ENCODE results near the gene SLC38A1. TPM values are rescaled to one million over a fixed set of nuclear protein-coding genes. Genes with fewer than 3 reads are reported as not detected.

The SLC38A1 gene
- total RNA-seq, 4 donors from 2014 or later: 173 to 200 (median 193) TPM

- Histone ChIP-seq H3K9me3 (no peaks in the 10 kb centered on the region), H3K27ac (replicated peaks in 1 of 4) (no peak overlapping the region), H3K4me1 (peaks cover 4 to 62% (median 56%) of the 10 kb centered on the region in 4 donors), H3K36me3 (peaks cover 0 to 4% (median 0%) of the 10 kb centered on the region in 4 donors), H3K4me3 (no peak overlapping the region), H3K27me3 (no peaks in the 10 kb centered on the region)
- TF ChIP-seq EP300 (IDR thresholded peaks at IDR 0.05) (no peak), POLR2A (IDR thresholded peaks at IDR 0.05; ENCODE audit: low read depth) (no peak), POLR2AphosphoS5 (IDR thresholded peaks at IDR 0.05) (no peak), CTCF (IDR thresholded peaks at IDR 0.05) (no peak)
- DNase-seq (ENCODE audit: extremely low spot score): no peak
- intact Hi-C loops (cut with DNase I): no loop called here
- 84% methylated on average over 5 of the region's 5 CpGs for WGBS
These were observed 37.9 kb downstream of the SLC38A1 start for GRCh38 chr12:46230983-46231382.

- no peak for DNase-seq (ENCODE audit: extremely low spot score)
- Histone ChIP-seq H3K4me3 (no peak overlapping the region), H3K27me3 (no peaks in the 10 kb centered on the region), H3K36me3 (peaks cover 0 to 4% (median 0%) of the 10 kb centered on the region in 4 donors), H3K9me3 (no peaks in the 10 kb centered on the region), H3K4me1 (peaks cover 0 to 65% (median 56%) of the 10 kb centered on the region in 4 donors), H3K27ac (replicated peaks in 1 of 4) (no peak overlapping the region)
- TF ChIP-seq CTCF (IDR thresholded peaks at IDR 0.05) (no peak), EP300 (IDR thresholded peaks at IDR 0.05) (no peak), POLR2A (IDR thresholded peaks at IDR 0.05; ENCODE audit: low read depth) (no peak), POLR2AphosphoS5 (IDR thresholded peaks at IDR 0.05) (no peak)
- WGBS: 94% methylated on average over 2 of the region's 2 CpGs
- intact Hi-C loops (cut with DNase I): no loop called here
These were observed 38.5 kb downstream of the SLC38A1 start for GRCh38 chr12:46230306-46230705.

- H3K9me3 ChIP-seq: no peaks in the 10 kb centered on the region
- no peak for TF ChIP-seq CTCF (IDR thresholded peaks at IDR 0.05)
- no peak for TF ChIP-seq POLR2A (IDR thresholded peaks at IDR 0.05; ENCODE audit: low read depth)
- no peak for TF ChIP-seq EP300 (IDR thresholded peaks at IDR 0.05)
- TF ChIP-seq POLR2AphosphoS5 (IDR thresholded peaks at IDR 0.05): no peak
- no peak for DNase-seq (ENCODE audit: extremely low spot score)
- peak overlapping the region; percentile 12 to 50 (median 35) for H3K27ac ChIP-seq (replicated peaks in 1 of 4)
- intact Hi-C loops (cut with DNase I): no loop called here
- no peaks in the 10 kb centered on the region for H3K27me3 ChIP-seq
- 71% methylated on average over 2 of the region's 2 CpGs for WGBS
- peaks cover 9 to 80% (median 72%) of the 10 kb centered on the region in 4 donors for H3K4me1 ChIP-seq
- H3K36me3 ChIP-seq: peaks cover 0 to 4% (median 0%) of the 10 kb centered on the region in 4 donors
- no peak overlapping the region for H3K4me3 ChIP-seq
These were observed 41.2 kb downstream of the SLC38A1 start for GRCh38 chr12:46227616-46228015.

DNA sequence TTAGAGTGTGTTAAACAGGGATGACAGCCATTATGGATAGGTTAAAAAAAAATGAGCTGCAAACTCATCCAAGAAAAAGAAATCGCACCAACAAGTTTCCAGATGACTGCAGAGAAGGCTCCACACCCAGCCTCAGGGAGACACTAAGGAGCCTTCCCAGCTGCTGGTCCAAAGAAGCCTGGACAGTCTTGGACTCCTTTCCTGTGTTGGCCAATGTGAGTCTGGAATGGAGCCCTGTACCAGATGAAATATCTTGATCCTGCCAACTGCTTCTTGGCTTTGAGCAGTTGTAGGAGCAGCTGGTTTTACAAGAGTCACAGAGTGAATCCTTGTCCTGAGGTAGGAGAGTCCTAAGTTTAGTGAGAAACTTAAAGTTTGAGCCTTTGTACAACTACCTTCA is 44.5 kb downstream of the SLC38A1 start:
- no peak overlapping the region for H3K4me3 ChIP-seq
- H3K9me3 ChIP-seq: no peaks in the 10 kb centered on the region
- no peaks in the 10 kb centered on the region for H3K27me3 ChIP-seq
- 33% methylated on average over 1 of the region's 1 CpG for WGBS
- intact Hi-C loops (cut with DNase I): loop anchor here (5.0 kb wide), 1 partner anchor 38 kb away; no protein-coding TSS in a partner anchor
- H3K27ac ChIP-seq (replicated peaks in 1 of 4): peak overlapping the region; percentile 72 to 82 (median 77)
- H3K4me1 ChIP-seq: peaks cover 38 to 99% (median 94%) of the 10 kb centered on the region in 4 donors
- TF ChIP-seq EP300 (IDR thresholded peaks at IDR 0.05): no peak
- peak; percentile 81 to 85 for TF ChIP-seq POLR2AphosphoS5 (IDR thresholded peaks at IDR 0.05)
- DNase-seq (ENCODE audit: extremely low spot score): no peak
- H3K36me3 ChIP-seq: peaks cover 0 to 4% (median 0%) of the 10 kb centered on the region in 4 donors

GRCh38 chr12:46223047-46223446 is 45.8 kb downstream of the SLC38A1 start:
- 97% methylated on average over 5 of the region's 5 CpGs for WGBS
- Histone ChIP-seq H3K27ac (replicated peaks in 1 of 4) (peak overlapping the region; percentile 68 to 82 (median 74)), H3K4me1 (peaks cover 41 to 100% (median 94%) of the 10 kb centered on the region in 4 donors), H3K36me3 (no peaks in the 10 kb centered on the region), H3K9me3 (no peaks in the 10 kb centered on the region), H3K4me3 (no peak overlapping the region), H3K27me3 (no peaks in the 10 kb centered on the region)
- intact Hi-C loops (cut with DNase I): loop anchor here (5.0 kb wide), 1 partner anchor 39 kb away; no protein-coding TSS in a partner anchor
- no peak for DNase-seq (ENCODE audit: extremely low spot score)
- TF ChIP-seq POLR2AphosphoS5 (IDR thresholded peaks at IDR 0.05) (no peak), EP300 (IDR thresholded peaks at IDR 0.05) (no peak), CTCF (IDR thresholded peaks at IDR 0.05) (no peak), POLR2A (IDR thresholded peaks at IDR 0.05; ENCODE audit: low read depth) (no peak)

All from esophagus muscularis mucosa (tissue), 4 donors.